Stimulated activated CD4-positive, alpha-beta T cell treated with anti-CD3 and anti-CD28 coated beads, Interleukin-1b, Interleukin-23, amount 100 ng/mL, for 1 hour (primary cell): ENCODE results near the gene HEPHL1.
"Not testable (repeated sequence)": the region's sequence is repeated elsewhere in the genome, so short reads cannot be mapped to it uniquely, and the experiment has no call there.

Experiments
- DNase-seq, 2 donors: peaks; one replicate each; pipeline ENCODE4 v3.0.0-alpha.2; 2020; ENCODE audit warnings: low read depth in 2 of 2

HEPHL1 gene

DNA sequence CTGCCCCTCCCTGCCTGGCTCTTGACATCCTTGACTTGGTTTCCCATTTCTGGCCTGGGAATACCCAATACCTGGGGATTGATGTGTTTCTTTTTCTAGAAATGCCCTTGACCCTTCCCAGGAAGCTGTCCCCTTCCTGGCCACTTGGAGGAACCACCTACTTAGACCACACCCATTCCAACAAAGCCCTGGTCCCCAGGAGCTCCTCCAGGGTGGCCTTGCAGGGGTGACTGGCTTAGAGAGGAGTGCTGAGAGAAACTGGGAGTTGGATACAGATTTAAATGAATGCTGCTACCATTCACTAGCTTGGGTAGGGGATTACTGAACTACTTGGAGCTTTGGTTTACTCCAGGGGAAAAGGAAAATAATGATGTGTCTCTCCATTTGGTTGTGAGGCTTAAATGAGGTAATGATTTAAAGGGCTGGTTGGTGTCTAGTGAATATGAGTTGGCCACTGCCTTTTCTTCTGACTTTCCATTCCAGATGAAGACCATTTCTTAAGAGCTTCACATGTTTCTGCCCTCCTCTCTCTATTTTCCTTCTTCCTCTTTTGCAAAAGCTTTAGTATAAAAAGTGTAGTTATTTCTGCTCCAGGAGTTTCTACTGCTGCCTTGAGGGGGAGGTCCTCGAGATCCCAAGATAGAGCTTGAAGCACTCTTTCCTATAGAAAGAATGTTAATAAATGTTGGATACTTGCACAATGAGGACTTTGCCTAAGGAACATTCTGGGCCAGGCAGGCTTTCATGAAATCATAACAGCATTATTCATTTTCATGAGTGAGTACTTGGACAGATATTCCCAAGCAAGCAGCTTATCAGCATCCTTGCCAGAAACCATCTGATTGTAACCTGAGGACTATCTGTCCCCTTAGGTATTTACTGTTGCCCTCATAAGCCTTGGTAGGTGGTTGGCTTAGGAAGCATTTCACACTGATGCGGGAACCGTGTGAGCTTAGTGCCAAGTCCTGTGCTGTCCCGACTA is 129.8 kb downstream of the HEPHL1 start:
- DNase-seq = no peak

DNA sequence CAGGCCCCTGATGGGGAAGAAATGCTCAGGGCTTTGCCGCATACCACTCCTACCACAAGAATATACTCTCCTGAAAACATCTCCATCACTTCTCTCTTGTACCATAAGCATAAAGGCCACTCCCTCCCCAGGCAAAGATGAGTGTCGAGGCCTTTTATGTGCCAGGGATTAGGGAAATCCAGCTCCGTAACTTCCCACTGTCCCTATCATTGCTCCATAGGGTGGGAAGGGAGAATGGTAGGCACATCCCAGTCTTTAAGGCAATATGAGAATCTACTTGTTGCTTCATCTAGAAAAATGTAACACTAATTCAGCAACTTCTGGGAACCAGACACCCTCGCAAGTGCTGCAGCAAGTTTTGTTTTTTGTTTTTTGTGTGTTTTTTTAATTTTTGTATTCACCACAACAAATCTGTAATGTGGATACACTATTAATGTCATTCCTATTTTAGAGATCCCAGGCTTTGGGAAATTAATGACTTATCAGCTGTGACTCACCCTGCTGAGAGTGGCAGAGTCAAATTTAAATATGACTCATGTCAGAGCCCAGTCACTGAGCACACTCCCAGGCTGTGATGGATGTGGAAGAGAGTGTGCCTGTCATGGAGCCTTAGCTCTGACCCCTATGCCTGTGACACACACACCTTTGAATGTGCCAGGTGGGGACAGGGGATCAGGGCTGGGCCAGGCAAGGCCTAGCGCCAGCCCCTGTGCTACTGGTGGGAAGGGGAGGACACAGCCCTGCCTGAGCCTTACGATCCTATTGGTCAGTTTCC is 130.9 kb downstream of the HEPHL1 start:
- no peak for DNase-seq

GRCh38 chr11:94152678-94153065 is 131.5 kb downstream of the HEPHL1 start:
- no peak for DNase-seq

DNA sequence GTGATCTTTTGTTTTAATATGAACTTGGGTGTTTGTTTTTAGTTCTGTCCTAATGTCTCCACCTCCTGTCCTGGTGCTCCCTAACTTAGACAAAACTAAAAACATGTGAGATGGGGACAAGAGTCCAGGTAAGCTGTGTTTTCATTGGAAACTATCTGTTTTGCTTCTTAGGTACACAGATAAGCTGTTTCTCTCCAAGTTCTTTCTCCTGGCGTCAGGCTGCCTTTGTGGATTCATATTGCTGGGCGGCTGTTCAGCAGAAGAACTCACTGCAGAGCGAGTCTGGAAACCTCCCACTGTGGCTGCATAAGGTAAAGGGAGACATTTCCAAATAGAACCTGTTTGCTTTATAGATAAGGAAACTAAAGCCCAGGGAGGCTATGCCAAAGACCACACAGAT is 132.2 kb downstream of the HEPHL1 start:
- no peak for DNase-seq

GRCh38 chr11:94154095-94154856 is 133.1 kb downstream of the HEPHL1 start:
- DNase-seq = no peak

DNA sequence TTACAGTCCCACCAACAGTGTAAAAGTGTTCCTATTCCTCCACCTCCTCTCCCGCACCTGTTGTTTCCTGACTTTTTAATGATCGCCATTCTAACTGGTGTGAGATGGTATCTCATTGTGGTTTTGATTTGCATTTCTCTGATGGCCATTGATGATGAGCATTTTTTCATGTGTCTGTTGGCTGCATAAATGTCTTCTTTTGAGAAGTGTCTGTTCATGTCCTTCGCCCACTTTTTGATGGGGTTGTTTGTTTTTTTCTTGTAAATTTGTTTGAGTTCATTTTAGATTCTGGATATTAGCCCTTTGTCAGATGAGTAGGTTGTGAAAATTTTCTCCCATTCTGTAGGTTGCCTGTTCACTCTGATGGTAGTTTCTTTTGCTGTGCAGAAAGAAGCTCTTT is 136.2 kb downstream of the HEPHL1 start:
- not testable (repeated sequence) for DNase-seq
